ENCODE data around the gene FIGLA. TPM values are rescaled to one million over a fixed set of nuclear protein-coding genes. Genes with fewer than 3 reads are reported as not detected.

Gene FIGLA
- total and polyA plus RNA-seq, 2 donors (not counting 1 experiment from before 2014, with no cell fraction given) = not detected

DNA sequence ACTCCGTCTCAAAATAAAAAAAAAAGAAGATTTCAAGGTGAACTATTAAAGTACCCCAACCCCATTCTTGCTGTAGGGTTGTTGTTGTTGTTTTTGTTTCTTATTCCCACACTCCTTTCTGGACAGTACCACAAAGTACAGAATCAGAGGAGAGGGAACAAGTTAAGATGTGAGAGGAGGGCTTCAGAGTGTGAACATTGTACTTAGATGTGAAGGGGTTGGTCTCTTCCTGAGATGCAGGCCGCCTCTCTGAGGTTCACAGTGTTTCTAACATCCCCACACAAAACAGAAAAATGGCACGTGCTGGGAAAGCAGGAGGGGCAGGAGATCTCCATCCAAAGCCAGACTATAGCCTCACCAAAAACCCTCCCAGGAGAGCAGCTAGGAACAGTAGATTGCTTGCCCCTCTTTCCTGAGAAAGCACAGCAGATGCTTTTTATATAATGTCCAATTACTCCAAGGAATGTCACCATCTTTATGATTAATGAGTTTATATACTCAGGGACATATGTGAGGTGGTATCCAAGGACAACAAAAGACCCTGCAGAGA lies 45.1 kb downstream of the FIGLA start:
- DNase-seq (ENCODE audit: low read depth in 2 of 2) = no peak
- H3K9me3 ChIP-seq (ENCODE audit: control insufficient read depth, insufficient read depth, low read depth, low read length) = no peaks in the 10 kb centered on the region
- no peaks in the 10 kb centered on the region for H4K20me1 ChIP-seq (ENCODE audit: control insufficient read depth, extremely low read depth, insufficient read depth, low read length)
- no peaks in the 10 kb centered on the region for H3K27me3 ChIP-seq (ENCODE audit: control insufficient read depth, insufficient read depth, low read length)
- no peaks in the 10 kb centered on the region for H3K79me2 ChIP-seq (ENCODE audit: control insufficient read depth, insufficient read depth, low read length)
- H3K4me2 ChIP-seq (ENCODE audit: extremely low read depth, insufficient read depth, low read length) = no peak overlapping the region
- H3K36me3 ChIP-seq (ENCODE audit: control insufficient read depth, insufficient read depth, low read length) = no peaks in the 10 kb centered on the region
- H3K9ac ChIP-seq (ENCODE audit: insufficient read depth, low read length) = no peak overlapping the region
- TF ChIP-seq, protein P1, sequence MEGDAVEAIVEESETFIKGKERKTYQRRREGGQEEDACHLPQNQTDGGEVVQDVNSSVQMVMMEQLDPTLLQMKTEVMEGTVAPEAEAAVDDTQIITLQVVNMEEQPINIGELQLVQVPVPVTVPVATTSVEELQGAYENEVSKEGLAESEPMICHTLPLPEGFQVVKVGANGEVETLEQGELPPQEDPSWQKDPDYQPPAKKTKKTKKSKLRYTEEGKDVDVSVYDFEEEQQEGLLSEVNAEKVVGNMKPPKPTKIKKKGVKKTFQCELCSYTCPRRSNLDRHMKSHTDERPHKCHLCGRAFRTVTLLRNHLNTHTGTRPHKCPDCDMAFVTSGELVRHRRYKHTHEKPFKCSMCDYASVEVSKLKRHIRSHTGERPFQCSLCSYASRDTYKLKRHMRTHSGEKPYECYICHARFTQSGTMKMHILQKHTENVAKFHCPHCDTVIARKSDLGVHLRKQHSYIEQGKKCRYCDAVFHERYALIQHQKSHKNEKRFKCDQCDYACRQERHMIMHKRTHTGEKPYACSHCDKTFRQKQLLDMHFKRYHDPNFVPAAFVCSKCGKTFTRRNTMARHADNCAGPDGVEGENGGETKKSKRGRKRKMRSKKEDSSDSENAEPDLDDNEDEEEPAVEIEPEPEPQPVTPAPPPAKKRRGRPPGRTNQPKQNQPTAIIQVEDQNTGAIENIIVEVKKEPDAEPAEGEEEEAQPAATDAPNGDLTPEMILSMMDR (conservative IDR thresholded peaks at IDR 0.05 in 1 of 2, IDR thresholded peaks at IDR 0.05 in 1 of 2; ENCODE audit: low read depth in 1 of 2, low read length in 2 of 2) = no peak
- no peak for TF ChIP-seq EZH2 (IDR thresholded peaks at IDR 0.05; ENCODE audit: low read length, missing control alignments)
- H3K4me1 ChIP-seq (ENCODE audit: control insufficient read depth, extremely low read depth, insufficient read depth, low read length) = no peaks in the 10 kb centered on the region
- H3K27ac ChIP-seq (ENCODE audit: insufficient read depth, low read length) = no peak overlapping the region
- H3K4me3 ChIP-seq (replicated peaks in 1 of 4; ENCODE audit: control extremely low read depth in 1 of 4, insufficient read depth in 1 of 4, low read depth in 3 of 4, low read length in 4 of 4) = no peak overlapping the region
- H2AFZ ChIP-seq (ENCODE audit: low read length) = no peak overlapping the region

DNA sequence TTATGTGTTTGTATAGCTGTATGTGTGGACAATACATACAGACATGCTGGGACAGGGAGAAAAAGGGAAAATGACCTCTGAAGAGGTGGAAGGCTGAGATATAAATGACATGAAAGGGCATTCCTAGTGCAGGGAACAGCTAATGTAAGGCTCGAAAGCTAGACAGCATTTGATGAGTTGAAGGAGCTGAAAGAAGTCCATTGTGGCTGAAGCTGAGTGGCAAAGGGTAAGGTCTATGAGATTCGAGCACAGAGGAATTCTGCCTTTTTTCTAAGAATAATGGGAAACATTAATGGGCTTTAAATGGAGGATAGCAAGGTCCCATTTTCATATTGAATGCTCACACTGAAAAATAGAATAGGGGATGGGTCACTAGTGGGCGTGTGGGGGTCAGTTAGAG lies 46.0 kb downstream of the FIGLA start:
- no peaks in the 10 kb centered on the region for H3K4me1 ChIP-seq (ENCODE audit: control insufficient read depth, extremely low read depth, insufficient read depth, low read length)
- no peak for DNase-seq (ENCODE audit: low read depth in 2 of 2)
- no peaks in the 10 kb centered on the region for H3K79me2 ChIP-seq (ENCODE audit: control insufficient read depth, insufficient read depth, low read length)
- H3K9me3 ChIP-seq (ENCODE audit: control insufficient read depth, insufficient read depth, low read depth, low read length) = no peaks in the 10 kb centered on the region
- H3K4me2 ChIP-seq (ENCODE audit: extremely low read depth, insufficient read depth, low read length) = no peak overlapping the region
- H3K27ac ChIP-seq (ENCODE audit: insufficient read depth, low read length) = no peak overlapping the region
- TF ChIP-seq, protein P1 (conservative IDR thresholded peaks at IDR 0.05 in 1 of 2, IDR thresholded peaks at IDR 0.05 in 1 of 2; ENCODE audit: low read depth in 1 of 2, low read length in 2 of 2) = no peak
- no peak for TF ChIP-seq EZH2 (IDR thresholded peaks at IDR 0.05; ENCODE audit: low read length, missing control alignments)
- H3K36me3 ChIP-seq (ENCODE audit: control insufficient read depth, insufficient read depth, low read length) = no peaks in the 10 kb centered on the region
- H2AFZ ChIP-seq (ENCODE audit: low read length) = no peak overlapping the region
- H3K27me3 ChIP-seq (ENCODE audit: control insufficient read depth, insufficient read depth, low read length) = no peaks in the 10 kb centered on the region
- no peak overlapping the region for H3K9ac ChIP-seq (ENCODE audit: insufficient read depth, low read length)
- no peak overlapping the region for H3K4me3 ChIP-seq (replicated peaks in 1 of 4; ENCODE audit: control extremely low read depth in 1 of 4, insufficient read depth in 1 of 4, low read depth in 3 of 4, low read length in 4 of 4)
- no peaks in the 10 kb centered on the region for H4K20me1 ChIP-seq (ENCODE audit: control insufficient read depth, extremely low read depth, insufficient read depth, low read length)

DNA sequence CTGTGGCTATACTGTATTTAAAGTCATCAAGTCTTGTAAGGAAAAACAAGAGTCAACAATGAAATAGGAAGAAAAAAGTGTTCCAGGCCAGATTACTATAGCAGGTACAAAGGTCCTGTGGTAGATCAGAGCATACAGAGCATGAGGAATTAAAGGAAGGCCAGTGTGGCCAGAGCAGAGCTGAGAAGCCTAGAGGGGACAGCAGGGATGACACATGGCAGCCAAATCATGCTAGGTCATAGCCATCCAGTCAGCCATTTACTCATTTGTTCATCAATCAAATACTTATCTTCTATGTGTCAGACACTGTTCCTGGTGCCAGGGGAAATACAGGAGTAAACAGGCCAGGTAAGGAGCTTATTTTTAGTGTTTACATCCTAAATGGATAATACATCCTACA lies 46.8 kb downstream of the FIGLA start:
- Histone ChIP-seq H3K27ac (ENCODE audit: insufficient read depth, low read length) (no peak overlapping the region), H3K27me3 (ENCODE audit: control insufficient read depth, insufficient read depth, low read length) (no peaks in the 10 kb centered on the region), H2AFZ (ENCODE audit: low read length) (no peak overlapping the region), H3K79me2 (ENCODE audit: control insufficient read depth, insufficient read depth, low read length) (no peaks in the 10 kb centered on the region), H3K4me2 (ENCODE audit: extremely low read depth, insufficient read depth, low read length) (no peak overlapping the region), H4K20me1 (ENCODE audit: control insufficient read depth, extremely low read depth, insufficient read depth, low read length) (no peaks in the 10 kb centered on the region), H3K9me3 (ENCODE audit: control insufficient read depth, insufficient read depth, low read depth, low read length) (no peaks in the 10 kb centered on the region), H3K36me3 (ENCODE audit: control insufficient read depth, insufficient read depth, low read length) (no peaks in the 10 kb centered on the region), H3K9ac (ENCODE audit: insufficient read depth, low read length) (no peak overlapping the region), H3K4me3 (replicated peaks in 1 of 4; ENCODE audit: control extremely low read depth in 1 of 4, insufficient read depth in 1 of 4, low read depth in 3 of 4, low read length in 4 of 4) (no peak overlapping the region), H3K4me1 (ENCODE audit: control insufficient read depth, extremely low read depth, insufficient read depth, low read length) (no peaks in the 10 kb centered on the region)
- no peak for DNase-seq (ENCODE audit: low read depth in 2 of 2)
- no peak for TF ChIP-seq EZH2 (IDR thresholded peaks at IDR 0.05; ENCODE audit: low read length, missing control alignments)
- TF ChIP-seq, protein P1 (conservative IDR thresholded peaks at IDR 0.05 in 1 of 2, IDR thresholded peaks at IDR 0.05 in 1 of 2; ENCODE audit: low read depth in 1 of 2, low read length in 2 of 2) = no peak
